GM12872 (cell line): ENCODE results near the gene TOP3A.

ENCODE experiments used
- TF ChIP-seq, protein P1 (sequence below): IDR thresholded peaks from 3 replicates; pipeline ENCODE4 v1.5.1; 2011; ENCODE audit warnings: low read depth, mild to moderate bottlenecking, low read length, moderate library complexity; ENCODE audit not compliant: insufficient read depth

Gene TOP3A

GRCh38 chr17:18253187-18253884, 61.5 kb downstream of the TOP3A start:
- TF ChIP-seq, protein P1, sequence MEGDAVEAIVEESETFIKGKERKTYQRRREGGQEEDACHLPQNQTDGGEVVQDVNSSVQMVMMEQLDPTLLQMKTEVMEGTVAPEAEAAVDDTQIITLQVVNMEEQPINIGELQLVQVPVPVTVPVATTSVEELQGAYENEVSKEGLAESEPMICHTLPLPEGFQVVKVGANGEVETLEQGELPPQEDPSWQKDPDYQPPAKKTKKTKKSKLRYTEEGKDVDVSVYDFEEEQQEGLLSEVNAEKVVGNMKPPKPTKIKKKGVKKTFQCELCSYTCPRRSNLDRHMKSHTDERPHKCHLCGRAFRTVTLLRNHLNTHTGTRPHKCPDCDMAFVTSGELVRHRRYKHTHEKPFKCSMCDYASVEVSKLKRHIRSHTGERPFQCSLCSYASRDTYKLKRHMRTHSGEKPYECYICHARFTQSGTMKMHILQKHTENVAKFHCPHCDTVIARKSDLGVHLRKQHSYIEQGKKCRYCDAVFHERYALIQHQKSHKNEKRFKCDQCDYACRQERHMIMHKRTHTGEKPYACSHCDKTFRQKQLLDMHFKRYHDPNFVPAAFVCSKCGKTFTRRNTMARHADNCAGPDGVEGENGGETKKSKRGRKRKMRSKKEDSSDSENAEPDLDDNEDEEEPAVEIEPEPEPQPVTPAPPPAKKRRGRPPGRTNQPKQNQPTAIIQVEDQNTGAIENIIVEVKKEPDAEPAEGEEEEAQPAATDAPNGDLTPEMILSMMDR: no peak

GRCh38 chr17:18252160-18252559, 62.6 kb downstream of the TOP3A start:
- TF ChIP-seq, protein P1: no peak

- TF ChIP-seq, protein P1: no peak
These were observed 63.6 kb downstream of the TOP3A start for GRCh38 chr17:18251204-18251603.

DNA sequence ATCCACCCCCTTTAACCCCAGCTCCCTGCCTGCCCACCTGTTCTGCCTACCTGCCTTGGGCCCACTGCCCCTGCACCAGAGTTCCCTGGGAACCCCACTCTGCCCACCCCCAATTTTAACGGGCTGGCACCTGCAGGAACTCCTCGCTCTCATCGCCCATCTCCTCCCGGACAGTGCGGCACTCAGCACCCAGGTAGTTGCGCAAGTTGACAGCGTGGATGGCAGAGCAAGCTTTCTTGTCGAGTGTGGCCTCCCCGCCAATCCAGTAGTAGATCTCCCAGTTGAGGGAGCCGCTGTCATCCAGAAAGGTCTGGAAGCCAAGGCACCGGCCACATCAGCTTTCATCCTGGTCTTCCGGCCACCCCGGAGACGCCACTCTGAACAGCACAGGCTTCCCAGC, 64.1 kb downstream of the TOP3A start:
- TF ChIP-seq, protein P1: no peak

DNA sequence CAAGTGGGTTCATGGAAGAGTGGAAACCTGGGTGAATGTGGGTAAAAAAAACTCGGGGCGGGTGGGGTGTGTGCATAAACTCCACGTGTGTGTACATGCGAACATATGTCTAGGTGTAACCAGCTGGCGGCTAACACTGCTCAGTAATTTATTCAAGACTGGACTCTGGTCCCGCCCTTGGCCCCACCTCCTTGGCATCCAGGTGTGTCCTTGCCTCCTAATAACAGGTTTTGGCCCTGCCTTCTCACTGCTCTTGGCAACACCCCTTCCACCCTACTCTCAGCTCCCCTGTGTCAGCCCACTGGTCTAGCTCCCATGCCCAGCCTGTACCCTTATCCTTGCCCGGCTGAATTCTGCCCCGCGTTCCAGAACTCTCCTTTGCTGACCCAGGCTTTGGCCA, 64.5 kb downstream of the TOP3A start:
- TF ChIP-seq, protein P1: no peak

DNA sequence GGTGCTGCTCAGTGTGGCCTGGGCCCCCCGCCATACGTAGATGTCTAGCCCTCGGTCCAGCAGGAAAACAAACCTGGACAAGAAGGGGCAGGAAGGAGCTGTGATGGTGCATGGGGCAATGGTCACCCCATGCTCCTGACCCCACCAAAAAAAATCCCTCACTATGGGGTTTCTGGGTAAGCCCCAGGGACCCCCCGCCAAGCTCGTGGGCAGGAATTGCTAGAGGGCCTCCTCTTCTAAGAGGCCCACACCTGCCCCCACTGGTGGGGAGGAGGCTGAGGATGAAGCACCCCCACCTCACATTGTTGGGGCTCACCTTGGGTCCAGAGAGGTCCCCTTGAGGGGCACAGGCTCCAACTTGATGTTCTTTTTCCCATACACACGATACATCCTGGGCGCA, 66.0 kb downstream of the TOP3A start:
- TF ChIP-seq, protein P1: no peak

DNA sequence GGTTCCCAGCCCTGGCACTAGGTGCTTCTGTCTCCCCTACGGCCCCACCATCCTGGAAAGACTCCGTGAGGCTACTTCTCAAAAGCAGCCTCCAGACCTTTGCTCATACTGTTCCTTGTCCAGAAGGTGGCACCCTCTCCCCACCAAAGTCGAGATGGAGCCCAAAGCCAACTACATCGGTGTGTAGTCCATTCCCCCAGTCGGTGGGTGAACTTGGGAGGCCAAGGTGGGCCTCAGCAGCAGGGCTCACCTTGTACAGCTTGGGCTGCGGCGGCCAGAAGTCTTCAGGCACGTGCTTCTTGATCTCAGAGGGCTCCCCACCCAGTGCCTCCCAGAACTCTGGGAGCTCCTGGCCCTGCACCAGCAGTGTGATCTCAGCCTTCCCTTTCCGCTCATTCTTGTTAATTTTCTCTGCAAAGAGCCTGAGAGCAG, 66.5 kb downstream of the TOP3A start:
- TF ChIP-seq, protein P1: peak; percentile 80
